ENCODE data around the gene C9orf50.

- TF ChIP-seq, protein P1, sequence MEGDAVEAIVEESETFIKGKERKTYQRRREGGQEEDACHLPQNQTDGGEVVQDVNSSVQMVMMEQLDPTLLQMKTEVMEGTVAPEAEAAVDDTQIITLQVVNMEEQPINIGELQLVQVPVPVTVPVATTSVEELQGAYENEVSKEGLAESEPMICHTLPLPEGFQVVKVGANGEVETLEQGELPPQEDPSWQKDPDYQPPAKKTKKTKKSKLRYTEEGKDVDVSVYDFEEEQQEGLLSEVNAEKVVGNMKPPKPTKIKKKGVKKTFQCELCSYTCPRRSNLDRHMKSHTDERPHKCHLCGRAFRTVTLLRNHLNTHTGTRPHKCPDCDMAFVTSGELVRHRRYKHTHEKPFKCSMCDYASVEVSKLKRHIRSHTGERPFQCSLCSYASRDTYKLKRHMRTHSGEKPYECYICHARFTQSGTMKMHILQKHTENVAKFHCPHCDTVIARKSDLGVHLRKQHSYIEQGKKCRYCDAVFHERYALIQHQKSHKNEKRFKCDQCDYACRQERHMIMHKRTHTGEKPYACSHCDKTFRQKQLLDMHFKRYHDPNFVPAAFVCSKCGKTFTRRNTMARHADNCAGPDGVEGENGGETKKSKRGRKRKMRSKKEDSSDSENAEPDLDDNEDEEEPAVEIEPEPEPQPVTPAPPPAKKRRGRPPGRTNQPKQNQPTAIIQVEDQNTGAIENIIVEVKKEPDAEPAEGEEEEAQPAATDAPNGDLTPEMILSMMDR (tag by site-specific recombination; IDR thresholded peaks at IDR 0.05), result no peak
- TF ChIP-seq ZNF362 (tag by site-specific recombination; IDR thresholded peaks at IDR 0.05), result no peak
- no peak for TF ChIP-seq ZNF138 (tag by site-specific recombination; IDR thresholded peaks at IDR 0.05; ENCODE audit: borderline replicate concordance)
- no peak for TF ChIP-seq YY1 (tag by site-specific recombination; IDR thresholded peaks at IDR 0.05)
- TF ChIP-seq, protein P2, sequence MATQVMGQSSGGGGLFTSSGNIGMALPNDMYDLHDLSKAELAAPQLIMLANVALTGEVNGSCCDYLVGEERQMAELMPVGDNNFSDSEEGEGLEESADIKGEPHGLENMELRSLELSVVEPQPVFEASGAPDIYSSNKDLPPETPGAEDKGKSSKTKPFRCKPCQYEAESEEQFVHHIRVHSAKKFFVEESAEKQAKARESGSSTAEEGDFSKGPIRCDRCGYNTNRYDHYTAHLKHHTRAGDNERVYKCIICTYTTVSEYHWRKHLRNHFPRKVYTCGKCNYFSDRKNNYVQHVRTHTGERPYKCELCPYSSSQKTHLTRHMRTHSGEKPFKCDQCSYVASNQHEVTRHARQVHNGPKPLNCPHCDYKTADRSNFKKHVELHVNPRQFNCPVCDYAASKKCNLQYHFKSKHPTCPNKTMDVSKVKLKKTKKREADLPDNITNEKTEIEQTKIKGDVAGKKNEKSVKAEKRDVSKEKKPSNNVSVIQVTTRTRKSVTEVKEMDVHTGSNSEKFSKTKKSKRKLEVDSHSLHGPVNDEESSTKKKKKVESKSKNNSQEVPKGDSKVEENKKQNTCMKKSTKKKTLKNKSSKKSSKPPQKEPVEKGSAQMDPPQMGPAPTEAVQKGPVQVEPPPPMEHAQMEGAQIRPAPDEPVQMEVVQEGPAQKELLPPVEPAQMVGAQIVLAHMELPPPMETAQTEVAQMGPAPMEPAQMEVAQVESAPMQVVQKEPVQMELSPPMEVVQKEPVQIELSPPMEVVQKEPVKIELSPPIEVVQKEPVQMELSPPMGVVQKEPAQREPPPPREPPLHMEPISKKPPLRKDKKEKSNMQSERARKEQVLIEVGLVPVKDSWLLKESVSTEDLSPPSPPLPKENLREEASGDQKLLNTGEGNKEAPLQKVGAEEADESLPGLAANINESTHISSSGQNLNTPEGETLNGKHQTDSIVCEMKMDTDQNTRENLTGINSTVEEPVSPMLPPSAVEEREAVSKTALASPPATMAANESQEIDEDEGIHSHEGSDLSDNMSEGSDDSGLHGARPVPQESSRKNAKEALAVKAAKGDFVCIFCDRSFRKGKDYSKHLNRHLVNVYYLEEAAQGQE (tag by site-specific recombination; IDR thresholded peaks at IDR 0.05), result no peak
- no peak for TF ChIP-seq ZNF274 (IDR thresholded peaks at IDR 0.05; ENCODE audit: low read length)
- TF ChIP-seq ZNF274 (tag by site-specific recombination; IDR thresholded peaks at IDR 0.05; ENCODE audit: borderline replicate concordance), result no peak
- TF ChIP-seq ZBTB26 (tag by site-specific recombination; optimal IDR thresholded peaks at IDR 0.05), result no peak
- TF ChIP-seq ZNF148 (tag by site-specific recombination; IDR thresholded peaks at IDR 0.05; ENCODE audit: borderline replicate concordance), result no peak
- no peak for TF ChIP-seq ZFP37 (tag by site-specific recombination; IDR thresholded peaks at IDR 0.05)
- TF ChIP-seq ZNF561 (tag by site-specific recombination; IDR thresholded peaks at IDR 0.05; ENCODE audit: borderline replicate concordance), result no peak
- TF ChIP-seq ZNF146 (tag by site-specific recombination; IDR thresholded peaks at IDR 0.05), result no peak
- no peak for TF ChIP-seq ZSCAN30 (tag by site-specific recombination; IDR thresholded peaks at IDR 0.05)
These were observed 34.8 kb upstream of the C9orf50 start for GRCh38 chr9:129655696-129656095.
